CD14-positive monocyte (primary cell): ENCODE data around the gene IKZF1. TPM values are rescaled to one million over a fixed set of nuclear protein-coding genes. Genes with fewer than 3 reads are reported as not detected.
A peak's percentile ranks its signal among the peaks of the same experiment; 100 is the strongest.

ENCODE experiments used
- DNase-seq, 3 donors: peaks; one replicate each; pipeline ENCODE4 v3.0.0-alpha.2; 2011 to 2022
- H2AFZ ChIP-seq: 2 replicates; pipeline ENCODE4 v1.6.0; 2012; ENCODE audit warnings: mild to moderate bottlenecking, low read depth, low read length, inconsistent platforms; ENCODE audit not compliant: insufficient read depth, poor library complexity, severe bottlenecking
- H3K27ac ChIP-seq, 2 donors: 1 replicate in 1 of 2; 2 replicates in 1 of 2; pipeline ENCODE4 v1.5.1; 2012 to 2013; ENCODE audit warnings: low read length in 2 of 2, control low read depth in 1 of 2, inconsistent platforms in 1 of 2, low read depth in 1 of 2, mild to moderate bottlenecking in 1 of 2
- H3K27me3 ChIP-seq, 2 donors: one replicate each; pipeline versions ENCODE4 v1.6.0 to v1.6.1; 2011 to 2013; ENCODE audit warnings: low read length in 2 of 2; ENCODE audit not compliant: control insufficient read depth in 2 of 2, insufficient read depth in 2 of 2
- H3K36me3 ChIP-seq, 2 donors: replicated peaks in 1 of 2; 1 replicate in 1 of 2; 2 replicates in 1 of 2; pipeline versions ENCODE4 v1.5.1 to v1.6.1; 2012 to 2013; ENCODE audit warnings: low read length in 2 of 2, control low read depth in 1 of 2, inconsistent platforms in 1 of 2, mild to moderate bottlenecking in 1 of 2; ENCODE audit not compliant: insufficient read depth in 2 of 2, control insufficient read depth in 1 of 2
- H3K4me1 ChIP-seq, 2 donors: 1 replicate in 1 of 2; 2 replicates in 1 of 2; pipeline versions ENCODE4 v1.5.1 to v1.6.1; 2012 to 2013; ENCODE audit warnings: low read length in 2 of 2, control low read depth in 1 of 2, inconsistent platforms in 1 of 2, mild to moderate bottlenecking in 1 of 2, moderate library complexity in 1 of 2; ENCODE audit not compliant: insufficient read depth in 2 of 2, control insufficient read depth in 1 of 2
- H3K4me2 ChIP-seq: replicated peaks from 2 replicates; pipeline ENCODE3; 2012; ENCODE audit warnings: low read length, moderate library complexity, mild to moderate bottlenecking; ENCODE audit not compliant: poor library complexity, severe bottlenecking; ENCODE audit errors: extremely low read depth
- H3K4me3 ChIP-seq, 3 experiments: fragments of 200-600 bp in 1 of 3; sonication (generic) in 1 of 3; replicated peaks in 1 of 3; 1 replicate in 2 of 3; 2 replicates in 1 of 3; pipeline ENCODE4 v1.5.1; 2011 to 2013; ENCODE audit warnings: low read length in 3 of 3, mild to moderate bottlenecking in 3 of 3, control low read depth in 2 of 3, low read depth in 2 of 3, inconsistent platforms in 1 of 3, moderate library complexity in 1 of 3
- H3K79me2 ChIP-seq: 2 replicates; pipeline ENCODE4 v1.6.0; 2012; ENCODE audit warnings: mild to moderate bottlenecking, control low read depth, inconsistent platforms, low read length, moderate library complexity; ENCODE audit not compliant: insufficient read depth
- H3K9ac ChIP-seq: 2 replicates; pipeline ENCODE4 v1.6.0; 2017; ENCODE audit warnings: low read length, mild to moderate bottlenecking; ENCODE audit not compliant: insufficient read depth, poor library complexity, severe bottlenecking
- H3K9me3 ChIP-seq, 2 donors: replicated peaks in 1 of 2; 1 replicate in 1 of 2; 2 replicates in 1 of 2; pipeline versions ENCODE4 v1.5.1 to v1.6.1; 2012 to 2013; ENCODE audit warnings: low read length in 2 of 2, control low read depth in 1 of 2; ENCODE audit not compliant: control insufficient read depth in 1 of 2, insufficient read depth in 1 of 2
- H4K20me1 ChIP-seq: 2 replicates; pipeline ENCODE4 v1.6.0; 2012; ENCODE audit warnings: mild to moderate bottlenecking, low read length, control low read depth, moderate library complexity; ENCODE audit not compliant: insufficient read depth
- H3K27ac Mint-ChIP-seq, 7 donors: one replicate each; pipeline ENCODE4 v1.8.0; 2020; ENCODE audit warnings: mild to moderate bottlenecking in 7 of 7, mixed read lengths in 7 of 7, moderate library complexity in 6 of 7, inconsistent platforms in 2 of 7
- H3K27me3 Mint-ChIP-seq, 3 donors: one replicate each; pipeline ENCODE4 v1.8.0; 2021 to 2022; ENCODE audit warnings: low read depth in 3 of 3, mild to moderate bottlenecking in 3 of 3, mixed read lengths in 3 of 3, moderate library complexity in 3 of 3, inconsistent platforms in 1 of 3
- H3K36me3 Mint-ChIP-seq, 2 donors: one replicate each; pipeline ENCODE4 v1.8.0; 2020; ENCODE audit warnings: mixed read lengths in 2 of 2, inconsistent platforms in 1 of 2, mild to moderate bottlenecking in 1 of 2
- H3K4me1 Mint-ChIP-seq: one replicate; pipeline ENCODE4 v1.8.0; 2020; ENCODE audit warnings: mild to moderate bottlenecking, mixed read lengths
- H3K4me3 Mint-ChIP-seq, 2 donors: one replicate each; pipeline ENCODE4 v1.8.0; 2020; ENCODE audit warnings: mild to moderate bottlenecking in 2 of 2, mixed read lengths in 2 of 2, moderate library complexity in 1 of 2
- H3K9me3 Mint-ChIP-seq, 7 donors: one replicate each; pipeline ENCODE4 v1.8.0; 2020 to 2022; ENCODE audit warnings: mixed read lengths in 7 of 7, mild to moderate bottlenecking in 6 of 7, moderate library complexity in 6 of 7, inconsistent platforms in 2 of 7
- WGBS: methylation state at CpG from one replicate; pipeline ENCODE4 v1.1.5; 2013; ENCODE audit warnings: missing lambda C conversion rate; ENCODE audit not compliant: insufficient coverage; 5-methylcytosine and 5-hydroxymethylcytosine counted together
- intact Hi-C, 2 donors: fragments of 100-400 bp; cut with micrococcal nuclease; formaldehyde crosslinking; loops; one replicate each; pipeline versions ENCODE4 v1.15.0 to v1.15.1; 2023
- polyA plus RNA-seq, 3 donors: library from polyadenylated mRNA; depleted of rRNA in 1 of 3; unstranded in 2 of 3; stranded (reverse) in 1 of 3; fragments of 300-500 nt in 2 of 3; fragments of >200 nt in 1 of 3; fragmentation: Illumina TruSeq in 2 of 3; gene quantifications; 1 replicate in 2 of 3; 2 replicates in 1 of 3; pipeline ENCODE4 v1.2.3, GENCODE V29; 2012 to 2021
- TF ChIP-seq, protein P1 (sequence below): fragments of 200-600 bp; IDR thresholded peaks from one replicate; pipeline ENCODE4 v1.8.0; 2022; ENCODE audit warnings: antibody characterized with exemption, mild to moderate bottlenecking

IKZF1 gene
- polyA plus RNA-seq, 3 donors, result 38.4 to 130 (median 80.2) TPM

DNA sequence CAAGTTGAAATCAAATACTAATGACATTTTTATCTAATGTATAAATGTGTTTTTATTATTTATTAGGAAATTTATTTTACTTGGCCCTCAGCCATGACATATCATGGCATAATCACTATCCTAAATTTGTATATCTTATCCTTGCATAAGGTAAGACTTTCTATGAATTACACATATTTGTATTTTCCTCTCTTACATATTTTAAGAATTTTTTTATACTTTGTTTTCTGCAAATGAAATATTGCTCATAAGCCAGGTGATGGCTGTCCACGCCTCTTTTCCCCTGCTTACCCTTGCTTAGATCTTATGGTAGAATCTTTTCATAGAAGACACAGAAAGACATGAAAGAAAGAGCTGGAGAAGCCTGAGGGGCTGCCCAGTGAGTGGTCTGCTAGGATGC is 48.2 kb downstream of the IKZF1 start:
- peaks cover 93% of the 10 kb centered on the region for H3K4me1 Mint-ChIP-seq
- Histone ChIP-seq H3K9me3 (no peaks in the 10 kb centered on the region), H3K4me2 (no peak overlapping the region), H4K20me1 (peaks cover 94% of the 10 kb centered on the region), H3K27me3 (no peaks in the 10 kb centered on the region), H3K36me3 (peaks cover 30 to 76% of the 10 kb centered on the region in 2 donors), H3K4me3 (no peak overlapping the region), H3K27ac (peak overlapping the region; percentile 14 to 83), H3K79me2 (peaks cover 86% of the 10 kb centered on the region), H2AFZ (no peak overlapping the region), H3K9ac (no peak overlapping the region), H3K4me1 (peaks cover 78 to 86% of the 10 kb centered on the region in 2 donors)
- peaks cover 55 to 77% of the 10 kb centered on the region in 2 donors for H3K36me3 Mint-ChIP-seq
- peak overlapping the region; percentile 65 to 96 (median 84) for H3K27ac Mint-ChIP-seq
- no peak for DNase-seq
- H3K4me3 Mint-ChIP-seq, result no peak overlapping the region
- WGBS, result no CpG with 5 or more reads among the region's 1 CpG
- H3K27me3 Mint-ChIP-seq, result no peaks in the 10 kb centered on the region
- no peaks in the 10 kb centered on the region for H3K9me3 Mint-ChIP-seq
- TF ChIP-seq, protein P1, sequence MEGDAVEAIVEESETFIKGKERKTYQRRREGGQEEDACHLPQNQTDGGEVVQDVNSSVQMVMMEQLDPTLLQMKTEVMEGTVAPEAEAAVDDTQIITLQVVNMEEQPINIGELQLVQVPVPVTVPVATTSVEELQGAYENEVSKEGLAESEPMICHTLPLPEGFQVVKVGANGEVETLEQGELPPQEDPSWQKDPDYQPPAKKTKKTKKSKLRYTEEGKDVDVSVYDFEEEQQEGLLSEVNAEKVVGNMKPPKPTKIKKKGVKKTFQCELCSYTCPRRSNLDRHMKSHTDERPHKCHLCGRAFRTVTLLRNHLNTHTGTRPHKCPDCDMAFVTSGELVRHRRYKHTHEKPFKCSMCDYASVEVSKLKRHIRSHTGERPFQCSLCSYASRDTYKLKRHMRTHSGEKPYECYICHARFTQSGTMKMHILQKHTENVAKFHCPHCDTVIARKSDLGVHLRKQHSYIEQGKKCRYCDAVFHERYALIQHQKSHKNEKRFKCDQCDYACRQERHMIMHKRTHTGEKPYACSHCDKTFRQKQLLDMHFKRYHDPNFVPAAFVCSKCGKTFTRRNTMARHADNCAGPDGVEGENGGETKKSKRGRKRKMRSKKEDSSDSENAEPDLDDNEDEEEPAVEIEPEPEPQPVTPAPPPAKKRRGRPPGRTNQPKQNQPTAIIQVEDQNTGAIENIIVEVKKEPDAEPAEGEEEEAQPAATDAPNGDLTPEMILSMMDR, result no peak
- intact Hi-C loops, result no loop called here

DNA sequence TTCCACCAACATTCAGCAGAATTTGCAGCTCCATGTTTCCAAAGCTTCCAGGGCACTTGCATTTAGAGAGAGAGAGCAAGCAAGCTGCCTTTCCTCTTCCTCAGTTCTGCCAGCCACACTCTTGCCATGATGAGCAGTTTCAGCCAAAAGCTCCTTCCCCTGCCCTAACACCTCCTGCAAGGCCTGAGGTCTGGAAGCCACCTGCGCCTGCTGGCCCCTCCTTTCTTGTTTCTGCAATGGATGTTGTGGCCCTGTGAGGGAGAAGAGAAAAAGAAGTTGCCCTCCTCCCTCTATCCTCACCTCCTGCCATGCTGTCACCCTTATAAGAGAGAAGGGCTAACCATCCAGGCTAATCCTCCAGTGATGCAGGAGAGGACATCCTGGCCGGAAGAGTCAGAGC is 48.7 kb downstream of the IKZF1 start:
- H3K4me3 Mint-ChIP-seq, result no peak overlapping the region
- Histone ChIP-seq H3K36me3 (peaks cover 29 to 76% of the 10 kb centered on the region in 2 donors), H3K79me2 (peaks cover 86% of the 10 kb centered on the region), H3K4me3 (no peak overlapping the region), H3K9ac (no peak overlapping the region), H3K27me3 (no peaks in the 10 kb centered on the region), H3K27ac (peak overlapping the region; percentile 14 to 68), H3K4me2 (no peak overlapping the region), H4K20me1 (peaks cover 94% of the 10 kb centered on the region), H2AFZ (no peak overlapping the region), H3K4me1 (peaks cover 82 to 91% of the 10 kb centered on the region in 2 donors), H3K9me3 (no peaks in the 10 kb centered on the region)
- H3K9me3 Mint-ChIP-seq, result no peaks in the 10 kb centered on the region
- intact Hi-C loops, result no loop called here
- peak overlapping the region; percentile 76 to 96 (median 84) for H3K27ac Mint-ChIP-seq
- no peak for DNase-seq
- WGBS, result 100% methylated on average over 1 of the region's 2 CpGs
- H3K36me3 Mint-ChIP-seq, result peaks cover 57 to 77% of the 10 kb centered on the region in 2 donors
- TF ChIP-seq, protein P1, result no peak
- H3K27me3 Mint-ChIP-seq, result no peaks in the 10 kb centered on the region
- peaks cover 96% of the 10 kb centered on the region for H3K4me1 Mint-ChIP-seq
